Upper lobe of left lung (tissue), 6 donors: ENCODE results near the gene NR2F6. TPM values are rescaled to one million over a fixed set of nuclear protein-coding genes. Genes with fewer than 3 reads are reported as not detected.

ENCODE experiments used
- ATAC-seq, 2 donors: fragments of 200-7000 bp; cut with Tn5 transposase; one replicate each; pipeline ENCODE4 v1.9.1; 2022; ENCODE audit warnings: mild to moderate bottlenecking in 2 of 2, moderate library complexity in 2 of 2; ENCODE audit not compliant: low FRiP score in 2 of 2
- DNase-seq, 2 donors: peaks; one replicate each; pipeline ENCODE4 v3.0.0-alpha.2; 2019 to 2020
- H3K27ac ChIP-seq, 4 donors: fragments of 200-600 bp; sonication (generic); one replicate each; pipeline ENCODE4 v1.5.1; 2016 to 2019
- H3K27me3 ChIP-seq, 4 donors: fragments of 200-600 bp; sonication (generic); one replicate each; pipeline ENCODE4 v1.5.1; 2017 to 2019
- H3K36me3 ChIP-seq, 4 donors: fragments of 200-600 bp; sonication (generic); one replicate each; pipeline ENCODE4 v1.5.1; 2016 to 2019
- H3K4me1 ChIP-seq, 4 donors: fragments of 200-600 bp; sonication (generic); one replicate each; pipeline ENCODE4 v1.5.1; 2018 to 2019
- H3K4me3 ChIP-seq, 4 donors: fragments of 200-600 bp; sonication (generic); one replicate each; pipeline ENCODE4 v1.5.1; 2017 to 2019; ENCODE audit warnings: mild to moderate bottlenecking in 2 of 4, moderate library complexity in 1 of 4
- H3K9me3 ChIP-seq, 4 donors: fragments of 200-600 bp; sonication (generic); one replicate each; pipeline ENCODE4 v1.5.1; 2018 to 2019
- CTCF ChIP-seq, 6 experiments: fragments of 450-650 bp in 4 of 6; fragments of 200-600 bp in 2 of 6; sonication (generic) in 2 of 6; IDR thresholded peaks; one replicate each; pipeline ENCODE4 v1.5.1; 2016 to 2019; ENCODE audit warnings: antibody characterized with exemption in 6 of 6
- EP300 ChIP-seq, 4 donors: sonication (generic); formaldehyde crosslinking; IDR thresholded peaks; one replicate each; pipeline ENCODE4 v1.5.1; 2017; ENCODE audit warnings: antibody characterized with exemption in 4 of 4, control low read depth in 2 of 4
- POLR2A ChIP-seq, 4 donors: fragments of 450-650 bp; IDR thresholded peaks; one replicate each; pipeline ENCODE4 v1.5.1; 2016 to 2017; ENCODE audit warnings: antibody characterized with exemption in 4 of 4, mild to moderate bottlenecking in 2 of 4
- POLR2AphosphoS5 ChIP-seq, 2 donors: sonication (generic); formaldehyde crosslinking; IDR thresholded peaks; one replicate each; pipeline ENCODE4 v1.5.1; 2017; ENCODE audit warnings: antibody characterized with exemption in 2 of 2
- WGBS, 2 donors: methylation state at CpG; one replicate each; pipeline ENCODE4 v1.1.5; 2017 to 2018; 5-methylcytosine and 5-hydroxymethylcytosine counted together
- total RNA-seq, 6 donors: library from RNA; depleted of rRNA in 4 of 6; stranded (reverse); fragments of >200 nt in 4 of 6; gene quantifications; one replicate each; pipeline versions ENCODE4 v1.1.0 to v1.2.1, GENCODE V29; 2016 to 2021
- donor health status: DM: no; HTN: no; CAD: no; lungs with moderate emphysema.
- donor health status: DM: no; HTN: yes; CAD: no; lungs with severe emphysema.

NR2F6 gene
- total RNA-seq, 6 donors from 2014 or later = 55.5 to 86.8 (median 63.1) TPM

GRCh38 chr19:17264641-17264979 lies 18.9 kb upstream of the NR2F6 start, which contains the start of gene USHBP1:
Gene USHBP1 (minus strand): TSS chr19:17264745. CDS start chr19:17264299, 446 bp downstream.
- WGBS, 2 donors = 25 to 31% methylated on average over 5 of the region's 5 CpGs
- peak within 1 kb of the TSS; percentile 26 to 53 (median 44) for H3K4me3 ChIP-seq
- no peaks in the 10 kb centered on the region for H3K9me3 ChIP-seq
- DNase-seq (peak in 1 of 2 donors; percentile 39), ATAC-seq (no peak)
- peak within 1 kb of the TSS; percentile 67 to 86 (median 74) for H3K27ac ChIP-seq
- TF ChIP-seq CTCF (IDR thresholded peaks at IDR 0.05) (no peak), EP300 (IDR thresholded peaks at IDR 0.05) (peak in 2 of 4 donors; percentile 31 to 62), POLR2AphosphoS5 (IDR thresholded peaks at IDR 0.05) (peak in 1 of 2 donors; percentile 84), POLR2A (IDR thresholded peaks at IDR 0.05) (peak in 2 of 4 donors; percentile 50 to 52)
- peaks cover 0 to 11% (median 6%) of the 10 kb centered on the region in 4 donors for H3K36me3 ChIP-seq
- H3K4me1 ChIP-seq = peaks cover 6 to 36% (median 22%) of the 10 kb centered on the region in 4 donors
- no peaks in the 10 kb centered on the region for H3K27me3 ChIP-seq

- H3K4me3 ChIP-seq = peak overlapping the region; percentile 26 to 53 (median 44)
- peak in 1 of 2 donors; percentile 79 for DNase-seq
- TF ChIP-seq POLR2A (IDR thresholded peaks at IDR 0.05) = no peak
- no peak for TF ChIP-seq CTCF (IDR thresholded peaks at IDR 0.05)
- no peak for TF ChIP-seq EP300 (IDR thresholded peaks at IDR 0.05)
- TF ChIP-seq POLR2AphosphoS5 (IDR thresholded peaks at IDR 0.05) = no peak
Observed at GRCh38 chr19:17263712-17264640, 18.3 kb upstream of the NR2F6 start.

GRCh38 chr19:17262557-17262956 lies 16.8 kb upstream of the NR2F6 start:
- WGBS, 2 donors = 45 to 64% methylated on average over 13 to 16 of the region's 16 CpGs
- TF ChIP-seq POLR2A (IDR thresholded peaks at IDR 0.05) (no peak), POLR2AphosphoS5 (IDR thresholded peaks at IDR 0.05) (no peak), EP300 (IDR thresholded peaks at IDR 0.05) (no peak), CTCF (IDR thresholded peaks at IDR 0.05) (no peak)

More at GRCh38 chr19:17263712-17264640, 18.3 kb upstream of the NR2F6 start:
- H3K27ac ChIP-seq = peak overlapping the region; percentile 67 to 86 (median 74)
- H3K9me3 ChIP-seq = no peaks in the 10 kb centered on the region
- H3K4me1 ChIP-seq = peaks cover 6 to 36% (median 22%) of the 10 kb centered on the region in 4 donors
- 58 to 73% methylated on average over 15 to 23 of the region's 23 CpGs for WGBS, 2 donors
- peaks cover 0 to 9% (median 4%) of the 10 kb centered on the region in 4 donors for H3K36me3 ChIP-seq
- ATAC-seq = no peak
- H3K27me3 ChIP-seq = no peaks in the 10 kb centered on the region

DNA sequence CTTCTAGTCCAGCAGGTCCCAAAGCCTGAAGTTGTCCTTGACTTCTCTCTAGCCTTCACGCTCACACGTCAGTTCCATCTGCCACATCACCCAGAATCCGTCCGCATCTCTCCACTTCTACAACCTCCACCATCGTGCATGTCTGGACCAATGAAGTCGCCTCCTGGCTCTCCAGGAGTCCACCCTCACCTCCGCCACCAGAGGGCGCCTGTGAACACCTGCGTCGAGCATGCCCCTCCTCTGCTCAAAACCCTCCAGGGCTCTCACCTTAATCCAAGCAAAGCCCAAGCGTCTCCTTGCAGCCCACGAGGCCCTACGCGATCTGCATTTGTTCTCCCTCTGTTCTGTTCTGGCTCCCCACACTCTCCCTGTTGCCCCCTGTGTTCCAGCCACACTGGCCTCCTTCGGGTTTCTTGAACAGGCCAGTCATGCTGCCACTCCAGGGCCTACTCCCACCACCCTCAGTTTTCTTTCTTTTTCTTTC lies 15.2 kb upstream of the NR2F6 start:
- Histone ChIP-seq H3K27me3 (no peaks in the 10 kb centered on the region), H3K36me3 (peaks cover 0 to 12% (median 6%) of the 10 kb centered on the region in 4 donors), H3K4me3 (peak overlapping the region in 1 of 4 donors; percentile 3), H3K4me1 (peaks cover 0 to 13% (median 9%) of the 10 kb centered on the region in 4 donors), H3K27ac (peak overlapping the region in 1 of 4 donors; percentile 44), H3K9me3 (no peaks in the 10 kb centered on the region)
- ATAC-seq = peak; percentile 91 to 93
- WGBS, 2 donors = 22 to 23% methylated on average over 15 of the region's 15 CpGs
- TF ChIP-seq POLR2A (IDR thresholded peaks at IDR 0.05) (no peak), CTCF (IDR thresholded peaks at IDR 0.05) (peak; percentile 86 to 94 (median 90)), POLR2AphosphoS5 (IDR thresholded peaks at IDR 0.05) (no peak), EP300 (IDR thresholded peaks at IDR 0.05) (no peak)
- DNase-seq = peak; percentile 81 to 90

More at GRCh38 chr19:17262557-17262956, 16.8 kb upstream of the NR2F6 start:
- no peaks in the 10 kb centered on the region for H3K27me3 ChIP-seq
- DNase-seq (peak in 1 of 2 donors; percentile 59), ATAC-seq (no peak)
- H3K4me1 ChIP-seq = peaks cover 0 to 23% (median 12%) of the 10 kb centered on the region in 4 donors
- H3K36me3 ChIP-seq = peaks cover 0 to 12% (median 3%) of the 10 kb centered on the region in 4 donors
- no peaks in the 10 kb centered on the region for H3K9me3 ChIP-seq
- peak overlapping the region in 2 of 4 donors; percentile 54 to 86 for H3K27ac ChIP-seq
- H3K4me3 ChIP-seq = peak overlapping the region; percentile 7 to 53 (median 44)
